MM.1S (cell line): ENCODE data around the gene MRPL54.

Experiments used
- DNase-seq: peaks from one replicate; pipeline ENCODE4 v3.0.0-alpha.2; 2015
- H2AFZ ChIP-seq: fragments of 300-600 bp; sonication (generic); 2 replicates; pipeline ENCODE4 v1.6.0; 2016; ENCODE audit warnings: antibody characterized with exemption, low read length
- H3F3A ChIP-seq: fragments of 300-600 bp; sonication (generic); 2 replicates; pipeline ENCODE4 v1.6.1; 2016; ENCODE audit warnings: mild to moderate bottlenecking, antibody characterized with exemption, low read length, moderate library complexity, mixed read lengths; ENCODE audit not compliant: insufficient read depth
- H3K27ac ChIP-seq: fragments of 300-600 bp; sonication (generic); 2 replicates; pipeline ENCODE4 v1.5.1; 2016; ENCODE audit warnings: mild to moderate bottlenecking, low read length
- H3K27me3 ChIP-seq: fragments of 300-600 bp; sonication (generic); replicated peaks from 2 replicates; pipeline ENCODE4 v1.6.0; 2016; ENCODE audit warnings: low read length; ENCODE audit not compliant: insufficient read depth
- H3K36me3 ChIP-seq: fragments of 300-600 bp; sonication (generic); replicated peaks from 2 replicates; pipeline ENCODE4 v1.6.1; 2016; ENCODE audit warnings: mild to moderate bottlenecking, low read length, mixed read lengths; ENCODE audit not compliant: insufficient read depth
- H3K4me1 ChIP-seq: fragments of 300-600 bp; sonication (generic); 2 replicates; pipeline ENCODE4 v1.6.1; 2016; ENCODE audit warnings: low read length, mixed read lengths
- H3K4me2 ChIP-seq: fragments of 300-600 bp; sonication (generic); 2 replicates; pipeline ENCODE4 v1.6.0; 2016; ENCODE audit warnings: low read depth, low read length
- H3K4me3 ChIP-seq: fragments of 300-600 bp; sonication (generic); 2 replicates; pipeline ENCODE4 v1.5.1; 2016; ENCODE audit warnings: low read length, mixed read lengths
- H3K79me2 ChIP-seq: fragments of 300-600 bp; sonication (generic); 2 replicates; pipeline ENCODE4 v1.6.1; 2016; ENCODE audit warnings: mixed run types, low read length, mixed read lengths
- H3K9ac ChIP-seq: fragments of 300-600 bp; sonication (generic); 2 replicates; pipeline ENCODE4 v1.6.1; 2016; ENCODE audit warnings: low read length, mixed read lengths
- H3K9me2 ChIP-seq: fragments of 300-600 bp; sonication (generic); replicated peaks from 2 replicates; pipeline ENCODE4 v1.6.1; 2016; ENCODE audit warnings: mild to moderate bottlenecking, low read length, mixed read lengths; ENCODE audit not compliant: insufficient read depth
- H3K9me3 ChIP-seq: fragments of 300-600 bp; sonication (generic); replicated peaks from 2 replicates; pipeline ENCODE4 v1.6.1; 2016; ENCODE audit warnings: mild to moderate bottlenecking, low read length, mixed read lengths; ENCODE audit not compliant: insufficient read depth
- H4K20me1 ChIP-seq: fragments of 300-600 bp; sonication (generic); 2 replicates; pipeline ENCODE4 v1.6.1; 2016; ENCODE audit warnings: mild to moderate bottlenecking, low read length, moderate library complexity, mixed read lengths; ENCODE audit not compliant: insufficient read depth
- CTCF ChIP-seq: fragments of 300-600 bp; sonication (generic); IDR thresholded peaks from 2 replicates; pipeline ENCODE4 v1.5.1; 2016; ENCODE audit warnings: antibody characterized with exemption, low read length, mixed read lengths
- EZH2 ChIP-seq: fragments of 300-600 bp; sonication (generic); optimal IDR thresholded peaks from 2 replicates; pipeline ENCODE3; 2017; ENCODE audit warnings: low read depth, mild to moderate bottlenecking, antibody characterized with exemption, low read length, mixed read lengths
- EZH2phosphoT487 ChIP-seq: fragments of 300-600 bp; sonication (generic); IDR thresholded peaks from 2 replicates; pipeline ENCODE4 v1.6.1; 2018; ENCODE audit warnings: antibody characterized with exemption, low read length

Gene MRPL54

GRCh38 chr19:3722443-3723109 lies 39.9 kb upstream of the MRPL54 start:
- no peaks in the 10 kb centered on the region; the same call in 1 of the 2 replicates for H3F3A ChIP-seq
- no peaks in the 10 kb centered on the region for H4K20me1 ChIP-seq
- H3K27ac ChIP-seq: no peak overlapping the region
- no peak overlapping the region for H3K4me3 ChIP-seq
- no peaks in the 10 kb centered on the region for H3K79me2 ChIP-seq
- no peak overlapping the region for H2AFZ ChIP-seq
- TF ChIP-seq EZH2phosphoT487 (no peak), EZH2 (no peak), CTCF (no peak)
- H3K4me2 ChIP-seq: peak overlapping the region; percentile 58; the same call in 1 of the 2 replicates
- H3K36me3 ChIP-seq: no peaks in the 10 kb centered on the region
- peaks cover 8% of the 10 kb centered on the region; the same call in 1 of the 2 replicates for H3K4me1 ChIP-seq
- DNase-seq: no peak
- H3K9me2 ChIP-seq: no peaks in the 10 kb centered on the region
- H3K9me3 ChIP-seq: no peaks in the 10 kb centered on the region
- no peak overlapping the region for H3K9ac ChIP-seq
- peaks cover 44% of the 10 kb centered on the region for H3K27me3 ChIP-seq

GRCh38 chr19:3723110-3723488 lies 39.4 kb upstream of the MRPL54 start:
- Histone ChIP-seq H3K9me2 (no peaks in the 10 kb centered on the region), H3K4me2 (no peak overlapping the region), H3K27ac (no peak overlapping the region), H3K9me3 (no peaks in the 10 kb centered on the region), H2AFZ (no peak overlapping the region), H3K4me3 (no peak overlapping the region), H4K20me1 (no peaks in the 10 kb centered on the region), H3K4me1 (peaks cover 8% of the 10 kb centered on the region; the same call in 1 of the 2 replicates), H3K36me3 (no peaks in the 10 kb centered on the region), H3K9ac (no peak overlapping the region), H3F3A (no peaks in the 10 kb centered on the region; the same call in 1 of the 2 replicates), H3K79me2 (no peaks in the 10 kb centered on the region), H3K27me3 (peaks cover 42% of the 10 kb centered on the region)
- no peak for TF ChIP-seq EZH2
- TF ChIP-seq EZH2phosphoT487: no peak
- TF ChIP-seq CTCF: no peak
- no peak for DNase-seq

GRCh38 chr19:3723883-3724282 lies 38.6 kb upstream of the MRPL54 start:
- Histone ChIP-seq H3K27ac (no peak overlapping the region), H3K27me3 (peaks cover 39% of the 10 kb centered on the region), H3K79me2 (no peaks in the 10 kb centered on the region), H3K4me2 (no peak overlapping the region), H4K20me1 (no peaks in the 10 kb centered on the region), H3K4me1 (peaks cover 8% of the 10 kb centered on the region; the same call in 1 of the 2 replicates), H3K9ac (no peak overlapping the region), H3K9me3 (no peaks in the 10 kb centered on the region), H3F3A (no peaks in the 10 kb centered on the region; the same call in 1 of the 2 replicates), H3K4me3 (no peak overlapping the region), H3K9me2 (no peaks in the 10 kb centered on the region), H2AFZ (no peak overlapping the region), H3K36me3 (no peaks in the 10 kb centered on the region)
- TF ChIP-seq EZH2phosphoT487 (no peak), CTCF (no peak), EZH2 (no peak)
- DNase-seq: no peak
